ENCODE measurements around the gene SSC5D.

- TF ChIP-seq CTCF (IDR thresholded peaks at IDR 0.05; ENCODE audit: low read depth, low read length, missing input control) (no peak), TAF1 (conservative IDR thresholded peaks at IDR 0.05) (no peak), REST (IDR thresholded peaks at IDR 0.05) (no peak)
Measured at GRCh38 chr19:55554302-55554701, 66.1 kb downstream of the SSC5D start.

Data from liver (tissue), 3 donors.